Embryonic facial prominence (tissue), 1 donor: ENCODE results near the gene SDHAF1.
A peak's percentile ranks its signal among the peaks of the same experiment; 100 is the strongest.
"Not testable (repeated sequence)": the region's sequence is repeated elsewhere in the genome, so short reads cannot be mapped to it uniquely, and the experiment has no call there.

Experiments used
- DNase-seq: peaks from one replicate; pipeline ENCODE4 v3.0.0-alpha.2; 2016; ENCODE audit errors: extremely low spot score

Gene SDHAF1

DNA sequence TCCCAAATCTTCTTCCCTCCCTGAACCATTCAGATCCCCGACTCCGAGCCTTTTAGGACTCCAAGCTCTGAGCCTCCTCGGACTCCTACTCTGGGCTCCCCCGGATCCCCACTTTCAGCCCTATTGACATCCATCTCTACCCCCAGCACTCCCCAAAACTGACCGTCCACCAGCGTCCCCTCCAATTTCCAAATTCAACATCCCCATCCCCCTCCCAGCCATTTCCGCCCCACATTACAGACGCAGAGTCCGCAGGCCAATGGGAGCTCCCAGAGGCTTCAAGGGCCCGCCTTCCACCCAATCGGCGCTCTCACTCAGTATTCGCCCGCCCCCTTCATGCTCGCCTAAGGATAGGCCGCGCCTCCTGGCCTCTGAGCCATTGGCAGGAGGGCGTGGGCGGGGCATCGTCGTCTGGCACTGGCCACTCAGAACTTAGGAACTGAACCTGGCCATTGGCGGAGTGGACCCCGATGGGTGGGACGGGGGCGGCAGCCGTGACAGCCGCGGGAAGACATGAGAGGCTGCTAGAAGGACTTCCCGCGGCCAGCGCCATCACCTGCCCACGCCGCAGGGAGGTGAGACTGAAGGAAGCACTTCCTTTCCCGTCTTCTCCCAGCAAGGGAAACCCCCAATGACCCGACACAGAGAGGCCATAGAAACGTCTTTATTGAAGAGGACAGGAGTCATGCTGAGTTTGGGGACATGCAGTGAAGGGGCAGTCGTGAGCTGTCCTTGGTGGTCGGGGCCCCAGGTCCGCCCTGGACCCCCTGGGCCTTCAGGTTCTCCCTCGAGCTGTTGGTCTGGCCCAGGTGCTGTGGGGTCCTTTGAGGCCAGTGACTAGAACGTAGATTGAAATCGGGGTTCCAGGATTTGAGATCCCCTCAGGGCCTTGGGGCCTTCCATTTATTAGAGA is 19.3 kb downstream of the SDHAF1 start, which contains the start of gene ALKBH6:
TSS of gene ALKBH6 (minus strand) at position 202 of the 913 bp plus-strand sequence. CDS start 816 bp downstream, outside the sequence.
- peak; percentile 97 for DNase-seq

DNA sequence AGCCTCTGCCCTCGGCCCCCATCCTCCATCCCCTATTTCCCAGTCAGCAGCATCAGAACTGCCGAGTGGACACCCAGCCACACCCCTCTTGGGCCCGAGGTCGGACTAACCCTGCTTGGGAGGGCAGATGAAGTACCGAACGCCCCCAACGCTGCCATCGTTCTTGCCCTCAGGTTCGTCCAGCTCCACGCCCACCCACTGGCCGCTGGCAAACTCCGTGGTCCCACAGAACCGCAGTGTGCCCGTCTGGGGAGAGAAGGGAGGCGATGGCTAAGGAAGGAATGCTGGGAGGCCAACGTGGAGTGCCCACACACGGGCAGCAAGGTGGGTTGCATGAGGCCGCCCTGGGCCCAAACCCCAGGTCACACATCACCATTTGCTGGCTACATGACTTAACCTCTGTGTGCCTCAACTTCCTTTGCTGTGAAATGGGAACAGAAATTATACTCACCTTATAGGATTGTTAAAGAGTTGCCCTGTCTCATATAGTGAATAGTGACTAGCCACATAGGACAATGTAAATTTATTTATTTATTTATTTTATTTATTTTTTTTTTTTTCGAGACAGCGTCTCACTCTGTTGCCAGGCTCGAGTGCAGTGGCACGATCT is 24.2 kb downstream of the SDHAF1 start:
- no peak for DNase-seq

DNA sequence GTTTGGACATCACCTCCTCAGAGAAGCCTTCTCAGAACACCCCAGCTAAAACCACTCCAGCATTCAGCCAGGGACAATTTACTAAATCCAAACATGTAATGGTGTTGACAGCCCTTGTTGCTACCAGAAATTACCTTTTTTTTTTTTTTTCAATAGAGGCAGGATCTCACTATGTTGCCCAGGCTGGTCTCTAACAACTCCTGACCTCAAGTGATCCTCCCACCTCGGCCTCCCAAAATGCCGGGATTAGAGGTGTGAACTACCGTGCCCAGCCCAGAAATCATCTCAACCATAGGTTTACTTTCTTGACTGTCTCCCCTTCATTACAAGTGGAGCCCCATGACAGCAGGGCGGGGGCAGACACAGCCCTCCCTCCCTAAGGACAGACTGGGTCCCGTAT is 28.4 kb downstream of the SDHAF1 start:
- DNase-seq = no peak

DNA sequence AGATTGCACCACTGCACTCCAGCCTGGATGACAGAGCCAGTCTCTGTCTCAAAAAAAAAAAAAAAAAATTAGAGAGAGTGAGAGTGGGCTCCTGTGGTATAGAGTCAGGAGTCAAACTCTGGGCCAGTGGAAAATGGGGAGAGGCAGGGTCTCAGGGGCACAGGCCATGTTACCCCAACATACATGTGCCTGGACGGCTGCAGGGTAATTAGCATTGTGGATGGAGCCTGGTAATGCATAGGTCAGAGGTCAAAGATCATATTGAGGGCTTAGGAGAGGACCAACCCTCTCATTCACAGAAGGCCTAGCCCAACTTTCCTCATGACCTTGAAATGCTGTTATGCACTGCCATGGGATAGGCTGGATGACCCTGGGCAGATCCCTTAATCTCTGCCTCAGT is 30.6 kb downstream of the SDHAF1 start:
- no peak for DNase-seq

DNA sequence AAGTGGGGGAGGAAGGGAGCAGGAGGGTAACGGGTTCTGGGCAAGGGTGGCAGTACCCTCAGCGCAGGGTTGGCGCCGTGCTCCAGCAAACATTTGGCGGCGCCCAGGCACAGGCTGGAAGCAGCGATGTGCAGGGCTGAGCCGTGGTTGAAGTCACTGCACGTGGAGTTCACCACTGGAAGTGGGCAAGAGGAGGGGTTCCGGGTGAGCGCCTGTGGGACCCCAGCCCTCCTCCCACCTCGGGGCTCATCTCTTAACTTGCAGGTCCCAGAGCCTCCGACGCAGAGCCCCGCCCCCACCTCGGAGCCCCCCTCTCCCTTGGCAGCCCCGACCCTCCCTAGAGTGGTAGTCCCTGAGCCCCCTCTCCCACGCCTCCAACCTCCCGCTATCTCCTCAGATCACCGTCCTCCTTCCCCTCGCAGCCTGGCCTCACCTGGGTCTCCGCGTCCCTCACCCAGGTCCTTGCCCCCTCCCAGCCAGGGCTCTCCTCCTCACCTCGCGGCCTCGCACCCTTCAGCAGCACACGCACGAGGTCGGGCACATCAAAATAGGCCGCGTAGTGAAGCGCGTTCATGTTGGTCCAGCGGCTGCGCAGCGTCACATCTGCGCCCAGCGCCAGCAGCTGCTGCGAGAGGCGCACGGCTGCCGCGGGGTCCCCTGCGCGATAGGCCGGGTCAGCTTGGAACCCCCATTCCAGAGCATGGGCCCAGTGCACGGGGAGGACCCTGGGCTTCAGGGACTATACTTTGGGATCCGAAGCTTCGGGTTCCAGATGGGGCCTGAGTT is 31.3 kb downstream of the SDHAF1 start:
- no peak for DNase-seq

DNA sequence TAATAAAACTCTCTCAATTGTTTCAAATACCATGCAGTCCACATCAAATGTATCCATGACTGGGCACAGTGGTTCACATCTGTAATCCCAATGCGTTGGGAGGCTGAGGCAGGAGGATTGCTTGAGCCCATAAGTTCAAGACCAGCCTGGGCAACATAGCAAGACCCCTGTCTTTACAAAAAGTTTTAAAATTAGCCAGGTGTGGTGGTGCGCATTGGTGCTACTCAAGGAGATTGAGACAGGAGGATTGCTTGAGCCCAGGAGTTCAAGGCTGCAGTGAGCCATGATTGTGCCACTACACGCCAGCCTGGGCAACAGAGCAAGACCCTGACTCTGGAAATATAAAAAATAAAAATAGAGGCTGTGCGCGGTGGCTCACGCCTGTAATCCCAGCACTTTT is 32.7 kb downstream of the SDHAF1 start:
- no peak for DNase-seq

DNA sequence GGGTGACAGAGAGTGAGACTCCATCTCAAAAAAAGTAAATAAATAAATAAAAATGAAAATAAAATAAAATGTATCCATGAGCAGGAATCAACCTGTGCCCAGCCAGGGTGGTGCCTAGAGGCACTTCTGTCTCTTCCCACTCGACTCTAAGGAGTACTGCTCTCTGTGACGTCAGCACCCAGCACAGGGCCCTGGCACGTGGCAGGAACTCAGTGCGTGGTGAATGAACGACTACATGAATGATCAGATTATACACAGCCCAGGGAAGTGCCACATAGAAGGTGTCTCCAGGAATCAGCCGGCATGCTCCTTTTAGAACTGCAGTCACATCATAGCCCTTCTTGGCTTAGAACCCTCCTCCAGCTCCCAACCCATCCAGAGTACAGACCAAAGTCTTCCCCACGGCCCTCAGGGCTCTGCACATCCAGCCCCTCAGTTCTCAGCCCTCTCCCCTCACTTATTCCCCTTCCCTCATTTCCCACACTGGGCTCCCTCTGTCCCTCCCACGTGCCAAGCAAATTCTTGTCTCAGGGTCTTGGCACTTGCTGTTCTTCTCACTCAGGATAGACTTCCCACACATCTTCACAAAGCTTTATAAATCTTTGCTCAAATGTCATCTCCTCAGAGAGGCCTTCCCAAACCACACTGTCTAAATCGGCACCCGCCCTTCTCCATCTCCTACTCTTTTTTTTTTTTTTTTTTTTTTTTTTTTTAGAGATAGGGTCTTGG is 33.5 kb downstream of the SDHAF1 start:
- no peak for DNase-seq

DNA sequence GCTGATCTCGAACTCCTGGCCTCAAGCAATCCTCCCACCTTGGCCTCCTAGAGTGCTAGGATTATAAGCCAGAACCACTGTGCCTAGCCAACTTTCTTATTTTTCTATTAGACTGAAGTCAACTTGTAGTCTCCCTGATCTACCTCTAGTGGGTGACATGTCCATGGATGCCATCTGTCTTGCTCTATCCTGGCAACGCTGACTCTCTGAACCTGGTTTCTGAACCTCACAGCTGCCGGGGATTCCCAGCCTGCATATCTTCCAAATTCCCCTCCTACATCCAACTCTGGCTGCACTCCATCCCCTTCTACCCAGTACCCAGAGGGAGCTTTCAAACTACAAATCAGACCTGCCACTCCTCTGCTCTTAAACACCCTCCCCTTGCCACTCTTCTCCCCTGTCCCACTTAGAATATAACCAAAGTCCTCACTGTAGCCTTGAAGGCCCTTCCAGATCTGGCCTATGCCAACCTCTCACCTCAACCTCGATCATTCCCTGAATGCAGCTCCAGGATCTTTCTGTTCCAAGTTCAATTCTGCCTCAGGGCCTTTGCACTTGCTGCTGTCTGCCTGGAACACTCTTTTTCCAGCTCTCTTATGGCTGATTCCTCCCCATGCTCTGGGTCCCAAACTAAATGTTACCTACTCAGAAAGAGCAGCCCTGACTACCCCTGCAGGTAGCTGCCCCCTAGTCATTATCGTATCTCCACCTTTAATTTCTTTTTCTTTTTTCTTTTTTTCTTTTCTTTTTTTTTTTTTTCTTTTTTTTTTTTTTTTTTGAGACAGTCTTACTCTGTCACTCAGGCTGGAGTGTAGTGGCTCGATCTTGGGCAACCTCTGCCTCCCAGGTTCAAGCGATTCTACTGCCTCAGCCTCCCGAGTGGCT is 35.5 kb downstream of the SDHAF1 start:
- DNase-seq = no peak

DNA sequence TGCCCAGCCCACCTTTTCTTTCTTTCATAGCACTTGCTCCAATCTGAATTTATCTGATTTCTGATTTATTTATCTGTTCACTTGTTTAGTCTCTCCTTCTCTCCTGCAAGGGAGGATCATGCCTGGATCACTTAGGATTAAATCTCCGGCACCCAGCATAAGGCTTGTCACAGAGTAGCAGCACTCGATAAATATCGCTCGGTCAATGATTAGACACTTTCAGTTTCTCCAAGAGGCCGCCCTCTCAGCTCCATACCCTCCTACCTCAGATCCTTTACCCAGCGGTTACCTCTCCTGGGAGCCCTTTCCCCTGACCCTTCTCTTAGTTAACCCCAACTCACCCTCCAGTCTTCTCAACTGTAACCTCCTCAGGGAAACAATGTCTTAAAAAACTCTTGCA is 36.3 kb downstream of the SDHAF1 start:
- DNase-seq = no peak

DNA sequence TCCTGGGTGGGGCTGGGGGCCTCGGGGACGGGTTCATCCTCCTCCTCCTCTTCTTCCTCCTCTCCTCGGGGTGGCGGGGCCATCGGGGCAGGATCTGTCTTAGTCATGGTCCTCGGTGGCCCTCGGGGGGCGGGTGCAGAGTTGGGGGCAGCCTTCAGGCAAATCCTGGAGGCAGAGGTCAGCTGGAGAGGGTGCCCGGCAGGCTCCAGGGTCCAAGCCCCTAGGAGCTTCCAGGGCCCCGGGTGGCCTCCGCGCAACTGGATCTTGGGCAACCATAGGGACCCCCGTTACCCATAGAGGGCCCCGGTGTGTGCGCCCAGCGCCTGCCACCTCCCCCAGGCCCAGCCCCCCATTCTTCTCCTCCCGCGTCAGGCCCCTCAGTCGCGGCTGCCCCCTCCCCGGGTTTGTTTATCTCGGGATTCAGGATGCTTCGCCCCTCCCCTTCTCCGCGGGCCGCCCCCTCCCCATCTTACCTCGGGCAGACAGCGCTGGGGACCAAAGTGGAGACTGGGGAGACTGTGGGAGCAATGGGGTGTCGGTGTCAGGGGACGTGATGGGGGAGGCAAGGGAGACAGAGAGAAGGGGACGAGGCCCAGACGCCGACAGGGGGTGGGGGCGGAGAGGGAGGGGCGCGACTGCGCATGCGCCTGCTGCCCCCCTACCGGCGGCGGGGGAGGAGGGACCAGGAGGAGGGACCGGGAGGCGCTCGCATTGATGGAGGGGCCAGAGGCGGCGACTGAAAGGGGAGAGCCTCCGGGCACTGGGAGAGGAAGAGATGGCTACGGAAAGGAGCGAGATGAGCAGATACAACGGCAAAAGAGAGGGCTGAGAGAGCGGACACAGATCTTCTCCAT is 37.5 kb downstream of the SDHAF1 start, which contains the start of gene CLIP3:
TSS of gene CLIP3 (minus strand) at position 623 of the 854 bp plus-strand sequence. CDS start at position 107, 516 bp downstream.
- no peak for DNase-seq

DNA sequence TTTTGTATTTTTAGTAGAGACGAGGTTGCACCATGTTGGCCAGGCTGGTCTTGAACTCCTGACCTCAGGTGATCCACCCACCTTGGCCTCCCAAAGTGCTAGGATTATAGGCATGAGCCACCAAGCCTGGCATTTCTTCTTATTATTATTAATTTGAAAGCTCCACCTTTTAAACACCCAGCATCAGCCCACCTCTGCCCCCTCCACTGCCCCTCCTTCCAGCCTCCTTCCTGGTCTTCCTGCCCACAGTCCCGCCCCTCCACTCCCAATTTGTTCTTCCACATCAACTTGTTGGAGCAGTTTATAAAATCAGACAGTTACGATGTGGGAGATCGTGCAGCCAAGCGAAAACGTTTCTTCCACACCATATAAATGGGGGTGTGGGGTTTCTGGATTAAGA is 45.5 kb downstream of the SDHAF1 start:
- no peak for DNase-seq

DNA sequence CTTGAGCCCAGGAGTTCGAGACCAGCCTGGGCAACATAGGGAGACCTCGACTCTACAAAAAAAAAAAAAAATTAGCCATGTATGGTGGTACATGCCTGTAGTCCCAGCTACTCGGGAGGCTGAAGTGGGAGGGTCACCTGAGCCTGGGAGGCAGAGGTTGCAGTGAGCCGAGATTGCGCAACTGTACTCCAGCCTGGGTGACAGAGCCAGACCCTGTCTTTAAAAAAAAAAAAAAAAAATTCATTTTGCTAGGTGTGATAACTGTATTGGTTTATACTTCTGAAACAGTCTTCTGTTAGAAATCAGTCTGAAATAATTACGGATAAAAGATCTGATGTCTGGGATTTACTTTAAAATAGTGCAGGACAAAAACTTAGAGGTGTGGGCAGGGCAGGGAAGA is 46.1 kb downstream of the SDHAF1 start:
- not testable (repeated sequence) for DNase-seq

DNA sequence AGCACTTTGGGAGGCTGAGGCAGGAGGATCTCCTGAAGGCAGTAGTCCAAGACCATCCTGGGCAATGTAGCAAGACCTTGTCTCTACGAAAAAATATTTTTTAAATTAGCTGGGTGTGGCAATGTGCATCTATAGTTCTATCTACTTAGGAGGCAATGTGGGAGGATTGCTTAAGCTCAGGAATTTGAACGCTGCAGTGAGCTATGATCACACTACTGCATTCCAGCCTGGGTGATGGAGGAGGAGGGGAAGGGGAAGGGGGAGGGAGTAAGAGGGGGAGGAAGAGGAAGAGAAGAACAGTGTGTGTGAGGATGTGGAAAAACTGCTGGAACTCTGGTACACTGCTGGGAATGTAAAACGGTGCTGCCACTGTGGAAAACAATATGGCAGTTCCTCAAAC is 46.8 kb downstream of the SDHAF1 start:
- no peak for DNase-seq

DNA sequence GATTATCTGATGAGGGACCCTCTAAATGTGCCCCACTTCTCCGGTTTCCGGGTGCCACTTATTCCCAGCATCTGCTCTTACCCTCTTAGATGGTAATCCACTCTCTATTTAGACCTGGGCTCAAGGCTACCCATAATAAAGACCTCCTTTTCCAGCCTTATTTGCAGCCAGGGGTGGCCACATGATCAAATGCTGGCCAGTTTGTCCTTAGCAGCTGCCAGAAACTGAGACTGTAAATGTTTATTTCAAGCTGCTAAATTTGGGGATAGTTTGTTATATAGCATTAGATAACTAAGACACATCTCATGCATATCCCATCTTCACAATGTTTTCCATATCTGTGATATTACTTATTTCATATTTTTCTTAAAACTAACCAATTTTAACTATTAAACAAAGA is 49.0 kb downstream of the SDHAF1 start:
- DNase-seq = no peak
